Inferior parietal cortex (tissue), 1 donor: ENCODE results near the gene FGF14.
A peak's percentile ranks its signal among the peaks of the same experiment; 100 is the strongest.

Experiments used
- DNase-seq: peaks from one replicate; pipeline ENCODE4 v3.0.0-alpha.2; 2016; ENCODE audit errors: extremely low spot score

FGF14 gene

GRCh38 chr13:102041544-102041943 lies 360.3 kb downstream of the FGF14 start:
- DNase-seq: no peak

GRCh38 chr13:102040812-102041211 lies 361.0 kb downstream of the FGF14 start:
- no peak for DNase-seq

GRCh38 chr13:102039264-102039663 lies 362.6 kb downstream of the FGF14 start:
- no peak for DNase-seq

- DNase-seq: no peak
Observed at GRCh38 chr13:102038787-102039186, 363.1 kb downstream of the FGF14 start.

GRCh38 chr13:102035969-102036368 lies 365.9 kb downstream of the FGF14 start:
- no peak for DNase-seq

GRCh38 chr13:102033857-102034331 lies 368.0 kb downstream of the FGF14 start:
- DNase-seq: no peak

- no peak for DNase-seq
Observed at GRCh38 chr13:102033386-102033785, 368.5 kb downstream of the FGF14 start.

- DNase-seq: no peak
Observed at GRCh38 chr13:102028868-102029267, 373.0 kb downstream of the FGF14 start.

- no peak for DNase-seq
Observed at GRCh38 chr13:102028206-102028605, 373.6 kb downstream of the FGF14 start.

- DNase-seq: no peak
Observed at GRCh38 chr13:102021777-102022176, 380.1 kb downstream of the FGF14 start.

GRCh38 chr13:102020611-102021216 lies 381.1 kb downstream of the FGF14 start:
- DNase-seq: no peak

GRCh38 chr13:102018716-102019115 lies 383.1 kb downstream of the FGF14 start:
- no peak for DNase-seq

- DNase-seq: no peak
Observed at GRCh38 chr13:102017248-102017647, 384.6 kb downstream of the FGF14 start.

- DNase-seq: no peak
Observed at GRCh38 chr13:102012299-102013293, 389.3 kb downstream of the FGF14 start.

GRCh38 chr13:102011455-102011854 lies 390.4 kb downstream of the FGF14 start:
- DNase-seq: peak; percentile 47

- no peak for DNase-seq
Observed at GRCh38 chr13:102003848-102004570, 397.8 kb downstream of the FGF14 start.

GRCh38 chr13:102002287-102002686 lies 399.6 kb downstream of the FGF14 start:
- DNase-seq: no peak

- no peak for DNase-seq
Observed at GRCh38 chr13:102000764-102001163, 401.1 kb downstream of the FGF14 start.

GRCh38 chr13:101998129-101998528 lies 403.7 kb downstream of the FGF14 start:
- no peak for DNase-seq

- peak; percentile 42 for DNase-seq
Observed at GRCh38 chr13:101996954-101997353, 404.9 kb downstream of the FGF14 start.

GRCh38 chr13:101989798-101990350 lies 412.0 kb downstream of the FGF14 start:
- no peak for DNase-seq

- DNase-seq: no peak
Observed at GRCh38 chr13:101988140-101988539, 413.7 kb downstream of the FGF14 start.
